MM.1S (cell line): ENCODE results near the gene IYD.

Source experiments
- DNase-seq: peaks from one replicate; pipeline ENCODE4 v3.0.0-alpha.2; 2015
- H2AFZ ChIP-seq: fragments of 300-600 bp; sonication (generic); 2 replicates; pipeline ENCODE4 v1.6.0; 2016; ENCODE audit warnings: antibody characterized with exemption, low read length
- H3F3A ChIP-seq: fragments of 300-600 bp; sonication (generic); 2 replicates; pipeline ENCODE4 v1.6.1; 2016; ENCODE audit warnings: mild to moderate bottlenecking, antibody characterized with exemption, low read length, moderate library complexity, mixed read lengths; ENCODE audit not compliant: insufficient read depth
- H3K27ac ChIP-seq: fragments of 300-600 bp; sonication (generic); 2 replicates; pipeline ENCODE4 v1.5.1; 2016; ENCODE audit warnings: mild to moderate bottlenecking, low read length
- H3K27me3 ChIP-seq: fragments of 300-600 bp; sonication (generic); replicated peaks from 2 replicates; pipeline ENCODE4 v1.6.0; 2016; ENCODE audit warnings: low read length; ENCODE audit not compliant: insufficient read depth
- H3K36me3 ChIP-seq: fragments of 300-600 bp; sonication (generic); replicated peaks from 2 replicates; pipeline ENCODE4 v1.6.1; 2016; ENCODE audit warnings: mild to moderate bottlenecking, low read length, mixed read lengths; ENCODE audit not compliant: insufficient read depth
- H3K4me1 ChIP-seq: fragments of 300-600 bp; sonication (generic); 2 replicates; pipeline ENCODE4 v1.6.1; 2016; ENCODE audit warnings: low read length, mixed read lengths
- H3K4me2 ChIP-seq: fragments of 300-600 bp; sonication (generic); 2 replicates; pipeline ENCODE4 v1.6.0; 2016; ENCODE audit warnings: low read depth, low read length
- H3K4me3 ChIP-seq: fragments of 300-600 bp; sonication (generic); 2 replicates; pipeline ENCODE4 v1.5.1; 2016; ENCODE audit warnings: low read length, mixed read lengths
- H3K79me2 ChIP-seq: fragments of 300-600 bp; sonication (generic); 2 replicates; pipeline ENCODE4 v1.6.1; 2016; ENCODE audit warnings: mixed run types, low read length, mixed read lengths
- H3K9ac ChIP-seq: fragments of 300-600 bp; sonication (generic); 2 replicates; pipeline ENCODE4 v1.6.1; 2016; ENCODE audit warnings: low read length, mixed read lengths
- H3K9me2 ChIP-seq: fragments of 300-600 bp; sonication (generic); replicated peaks from 2 replicates; pipeline ENCODE4 v1.6.1; 2016; ENCODE audit warnings: mild to moderate bottlenecking, low read length, mixed read lengths; ENCODE audit not compliant: insufficient read depth
- H3K9me3 ChIP-seq: fragments of 300-600 bp; sonication (generic); replicated peaks from 2 replicates; pipeline ENCODE4 v1.6.1; 2016; ENCODE audit warnings: mild to moderate bottlenecking, low read length, mixed read lengths; ENCODE audit not compliant: insufficient read depth
- H4K20me1 ChIP-seq: fragments of 300-600 bp; sonication (generic); 2 replicates; pipeline ENCODE4 v1.6.1; 2016; ENCODE audit warnings: mild to moderate bottlenecking, low read length, moderate library complexity, mixed read lengths; ENCODE audit not compliant: insufficient read depth
- CTCF ChIP-seq: fragments of 300-600 bp; sonication (generic); IDR thresholded peaks from 2 replicates; pipeline ENCODE4 v1.5.1; 2016; ENCODE audit warnings: antibody characterized with exemption, low read length, mixed read lengths
- EZH2 ChIP-seq: fragments of 300-600 bp; sonication (generic); optimal IDR thresholded peaks from 2 replicates; pipeline ENCODE3; 2017; ENCODE audit warnings: low read depth, mild to moderate bottlenecking, antibody characterized with exemption, low read length, mixed read lengths
- EZH2phosphoT487 ChIP-seq: fragments of 300-600 bp; sonication (generic); IDR thresholded peaks from 2 replicates; pipeline ENCODE4 v1.6.1; 2018; ENCODE audit warnings: antibody characterized with exemption, low read length

The IYD gene

GRCh38 chr6:150366118-150366778, 2.6 kb upstream of the IYD start:
- H3K79me2 ChIP-seq, result no peaks in the 10 kb centered on the region
- no peak overlapping the region for H3K4me2 ChIP-seq
- H3K4me1 ChIP-seq, result no peaks in the 10 kb centered on the region
- no peaks in the 10 kb centered on the region for H3F3A ChIP-seq
- no peaks in the 10 kb centered on the region for H4K20me1 ChIP-seq
- H3K9me2 ChIP-seq, result no peaks in the 10 kb centered on the region
- TF ChIP-seq EZH2phosphoT487, result no peak
- no peak for TF ChIP-seq CTCF
- TF ChIP-seq EZH2, result no peak
- H2AFZ ChIP-seq, result no peak overlapping the region
- no peaks in the 10 kb centered on the region for H3K27me3 ChIP-seq
- H3K9ac ChIP-seq, result no peak overlapping the region
- H3K4me3 ChIP-seq, result no peak overlapping the region
- DNase-seq, result no peak
- H3K27ac ChIP-seq, result no peak overlapping the region
- H3K36me3 ChIP-seq, result no peaks in the 10 kb centered on the region
- H3K9me3 ChIP-seq, result no peaks in the 10 kb centered on the region

- H3K4me3 ChIP-seq, result no peak overlapping the region
- no peaks in the 10 kb centered on the region for H3K9me2 ChIP-seq
- H3K36me3 ChIP-seq, result no peaks in the 10 kb centered on the region
- H3K79me2 ChIP-seq, result no peaks in the 10 kb centered on the region
- H3K4me1 ChIP-seq, result no peaks in the 10 kb centered on the region
- H3K27ac ChIP-seq, result no peak overlapping the region
- no peaks in the 10 kb centered on the region for H3K9me3 ChIP-seq
- H2AFZ ChIP-seq, result no peak overlapping the region
- H3F3A ChIP-seq, result no peaks in the 10 kb centered on the region
- no peaks in the 10 kb centered on the region for H4K20me1 ChIP-seq
- H3K9ac ChIP-seq, result no peak overlapping the region
- no peak for DNase-seq
- no peaks in the 10 kb centered on the region for H3K27me3 ChIP-seq
- TF ChIP-seq EZH2phosphoT487 (no peak), EZH2 (no peak), CTCF (no peak)
- H3K4me2 ChIP-seq, result no peak overlapping the region
Observed at GRCh38 chr6:150369408-150369807, 596 bp downstream of the IYD start.

DNA sequence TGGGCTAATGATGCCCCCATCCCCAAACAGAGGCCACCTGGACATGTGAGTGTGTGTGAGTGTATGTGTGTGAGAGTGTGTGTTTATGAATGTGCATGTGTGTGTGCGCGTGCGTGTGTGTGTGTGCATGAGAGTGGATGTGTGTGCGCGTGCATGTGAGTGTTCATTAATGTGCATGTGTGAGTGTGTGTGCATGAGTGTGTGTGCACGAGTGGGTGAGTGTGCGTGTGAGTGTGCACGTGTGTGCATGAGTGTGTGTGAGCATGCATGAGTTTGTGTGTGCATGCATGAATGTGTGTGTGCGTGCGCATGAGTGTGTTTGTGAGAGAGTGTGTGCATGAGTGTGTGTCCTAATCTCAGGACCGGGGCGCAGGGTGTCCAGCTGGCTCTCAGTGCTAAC, 1.3 kb downstream of the IYD start:
- H3K4me1 ChIP-seq, result no peaks in the 10 kb centered on the region
- no peaks in the 10 kb centered on the region for H3K9me2 ChIP-seq
- H3K27ac ChIP-seq, result no peak overlapping the region
- H3K9me3 ChIP-seq, result no peaks in the 10 kb centered on the region
- no peak overlapping the region for H3K9ac ChIP-seq
- H3K4me3 ChIP-seq, result no peak overlapping the region
- no peaks in the 10 kb centered on the region for H3K36me3 ChIP-seq
- H3F3A ChIP-seq, result no peaks in the 10 kb centered on the region
- DNase-seq, result no peak
- H4K20me1 ChIP-seq, result no peaks in the 10 kb centered on the region
- no peak overlapping the region for H3K4me2 ChIP-seq
- H2AFZ ChIP-seq, result no peak overlapping the region
- no peaks in the 10 kb centered on the region for H3K27me3 ChIP-seq
- TF ChIP-seq EZH2 (no peak), EZH2phosphoT487 (no peak), CTCF (no peak)
- no peaks in the 10 kb centered on the region for H3K79me2 ChIP-seq
